Endodermal cell (in vitro differentiated cells): ENCODE results near the gene KASH5. TPM values are rescaled to one million over a fixed set of nuclear protein-coding genes. Genes with fewer than 3 reads are reported as not detected.

Experiments used
- DNase-seq: peaks from one replicate; pipeline ENCODE4 v3.0.0-alpha.2; 2017
- H3K27ac ChIP-seq: 2 replicates; pipeline ENCODE4 v1.5.1; 2013; ENCODE audit warnings: mild to moderate bottlenecking, low read depth, low read length, moderate library complexity
- H3K27me3 ChIP-seq: 2 replicates; pipeline ENCODE4 v1.6.1; 2013; ENCODE audit warnings: mild to moderate bottlenecking, low read length, moderate library complexity; ENCODE audit not compliant: insufficient read depth, control insufficient read depth, poor library complexity, severe bottlenecking
- H3K36me3 ChIP-seq: 2 replicates; pipeline ENCODE4 v1.7.0; 2013; ENCODE audit warnings: mild to moderate bottlenecking, low read length, moderate library complexity; ENCODE audit not compliant: control insufficient read depth, insufficient read depth
- H3K4me1 ChIP-seq: one replicate; pipeline ENCODE4 v1.7.0; 2013; ENCODE audit warnings: low read length; ENCODE audit not compliant: control insufficient read depth, insufficient read depth
- H3K4me3 ChIP-seq: 2 replicates; pipeline ENCODE4 v1.5.1; 2013; ENCODE audit warnings: mild to moderate bottlenecking, low read length, moderate library complexity
- H3K9ac ChIP-seq: 2 replicates; pipeline ENCODE4 v1.6.1; 2013; ENCODE audit warnings: mild to moderate bottlenecking, low read length, moderate library complexity; ENCODE audit not compliant: poor library complexity, severe bottlenecking; ENCODE audit errors: extremely low read depth
- H3K9me3 ChIP-seq: 2 replicates; pipeline ENCODE4 v1.6.1; 2013; ENCODE audit warnings: mild to moderate bottlenecking, low read length, moderate library complexity; ENCODE audit not compliant: control insufficient read depth
- H3K27ac Mint-ChIP-seq: 2 replicates; pipeline ENCODE4 v1.8.0; 2020; ENCODE audit warnings: mixed read lengths
- H3K27me3 Mint-ChIP-seq: 2 replicates; pipeline ENCODE4 v1.8.0; 2021; ENCODE audit warnings: mild to moderate bottlenecking, mixed read lengths; ENCODE audit not compliant: insufficient read depth
- H3K36me3 Mint-ChIP-seq: 2 replicates; pipeline ENCODE4 v1.8.0; 2020; ENCODE audit warnings: low read depth, mixed read lengths
- H3K4me1 Mint-ChIP-seq: 2 replicates; pipeline ENCODE4 v1.8.0; 2020; ENCODE audit warnings: mixed read lengths
- H3K4me3 Mint-ChIP-seq: 2 replicates; pipeline ENCODE4 v1.8.0; 2020; ENCODE audit warnings: mild to moderate bottlenecking, moderate library complexity, mixed read lengths
- H3K9me3 Mint-ChIP-seq: 2 replicates; pipeline ENCODE4 v1.8.0; 2020; ENCODE audit warnings: mild to moderate bottlenecking, mixed read lengths
- whole genome bisulfite sequencing, 2 experiments: methylation state at CpG; one replicate each; pipeline versions ENCODE4 v1.1.5 to v1.1.7; 2013; ENCODE audit warnings: missing lambda C conversion rate in 2 of 2, mixed read lengths in 1 of 2; ENCODE audit not compliant: insufficient coverage in 1 of 2, insufficient read length in 1 of 2; 5-methylcytosine and 5-hydroxymethylcytosine counted together
- total RNA-seq, 2 donors: library from RNA; stranded (reverse); fragmentation: NEBNext Ultra II Directional in 1 of 2; extraction: Animal tissue kit (Norgen Biotek cat#: 25700) in 1 of 2; gene quantifications; 2 replicates in 1 of 2; 3 replicates in 1 of 2; pipeline ENCODE4 v1.2.1, GENCODE V29; 2021
- TF ChIP-seq, protein P1 (sequence below): fragments of 200-600 bp; sonication (generic); conservative IDR thresholded peaks from 2 replicates; pipeline ENCODE4 v1.5.0; 2021; ENCODE audit warnings: antibody characterized with exemption, mild to moderate bottlenecking

Gene KASH5
- total RNA-seq, 2 donors from 2014 or later = 0.13 TPM; not detected in 1

- peaks cover 98% of the 10 kb centered on the region for H3K27me3 Mint-ChIP-seq
- Histone ChIP-seq H3K4me1 (no peaks in the 10 kb centered on the region), H3K4me3 (no peak overlapping the region), H3K9me3 (no peaks in the 10 kb centered on the region), H3K27ac (no peak overlapping the region), H3K27me3 (peaks cover 100% of the 10 kb centered on the region), H3K9ac (no peak overlapping the region), H3K36me3 (no peaks in the 10 kb centered on the region)
- peaks cover 4% of the 10 kb centered on the region for H3K36me3 Mint-ChIP-seq
- peaks cover 17% of the 10 kb centered on the region for H3K9me3 Mint-ChIP-seq
- TF ChIP-seq, protein P1, sequence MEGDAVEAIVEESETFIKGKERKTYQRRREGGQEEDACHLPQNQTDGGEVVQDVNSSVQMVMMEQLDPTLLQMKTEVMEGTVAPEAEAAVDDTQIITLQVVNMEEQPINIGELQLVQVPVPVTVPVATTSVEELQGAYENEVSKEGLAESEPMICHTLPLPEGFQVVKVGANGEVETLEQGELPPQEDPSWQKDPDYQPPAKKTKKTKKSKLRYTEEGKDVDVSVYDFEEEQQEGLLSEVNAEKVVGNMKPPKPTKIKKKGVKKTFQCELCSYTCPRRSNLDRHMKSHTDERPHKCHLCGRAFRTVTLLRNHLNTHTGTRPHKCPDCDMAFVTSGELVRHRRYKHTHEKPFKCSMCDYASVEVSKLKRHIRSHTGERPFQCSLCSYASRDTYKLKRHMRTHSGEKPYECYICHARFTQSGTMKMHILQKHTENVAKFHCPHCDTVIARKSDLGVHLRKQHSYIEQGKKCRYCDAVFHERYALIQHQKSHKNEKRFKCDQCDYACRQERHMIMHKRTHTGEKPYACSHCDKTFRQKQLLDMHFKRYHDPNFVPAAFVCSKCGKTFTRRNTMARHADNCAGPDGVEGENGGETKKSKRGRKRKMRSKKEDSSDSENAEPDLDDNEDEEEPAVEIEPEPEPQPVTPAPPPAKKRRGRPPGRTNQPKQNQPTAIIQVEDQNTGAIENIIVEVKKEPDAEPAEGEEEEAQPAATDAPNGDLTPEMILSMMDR = peak; percentile 59
- no peak overlapping the region for H3K4me3 Mint-ChIP-seq
- no peak overlapping the region for H3K27ac Mint-ChIP-seq
- WGBS, 2 experiments = 77 to 80% methylated on average over 17 to 28 of the region's 28 CpGs
- no peak for DNase-seq
- peaks cover 12% of the 10 kb centered on the region for H3K4me1 Mint-ChIP-seq
Measured at GRCh38 chr19:49430678-49431329, 42.8 kb downstream of the KASH5 start.

DNA sequence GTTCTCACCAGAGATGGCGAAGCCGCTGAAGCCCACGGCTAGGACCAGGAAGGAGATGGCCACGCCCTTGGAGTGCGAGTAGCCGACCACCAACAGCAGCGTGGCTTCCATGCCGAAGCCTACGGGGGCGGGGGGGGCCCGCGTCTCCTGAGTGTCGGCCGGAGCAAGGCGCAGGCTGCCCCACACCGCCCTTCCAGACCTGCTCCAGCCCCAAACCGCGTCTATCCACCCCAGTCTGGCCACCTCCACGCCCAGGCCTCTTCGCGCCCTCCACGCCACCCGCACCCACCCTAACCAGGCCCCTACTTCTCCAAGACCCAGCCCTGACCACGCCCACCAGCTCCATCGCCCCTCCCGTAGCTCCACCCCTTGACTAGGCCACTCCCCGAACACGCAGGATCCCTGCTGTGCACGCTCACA, 43.3 kb downstream of the KASH5 start:
- TF ChIP-seq, protein P1 = no peak
- 83 to 85% methylated on average over 24 to 28 of the region's 29 CpGs for WGBS, 2 experiments

DNA sequence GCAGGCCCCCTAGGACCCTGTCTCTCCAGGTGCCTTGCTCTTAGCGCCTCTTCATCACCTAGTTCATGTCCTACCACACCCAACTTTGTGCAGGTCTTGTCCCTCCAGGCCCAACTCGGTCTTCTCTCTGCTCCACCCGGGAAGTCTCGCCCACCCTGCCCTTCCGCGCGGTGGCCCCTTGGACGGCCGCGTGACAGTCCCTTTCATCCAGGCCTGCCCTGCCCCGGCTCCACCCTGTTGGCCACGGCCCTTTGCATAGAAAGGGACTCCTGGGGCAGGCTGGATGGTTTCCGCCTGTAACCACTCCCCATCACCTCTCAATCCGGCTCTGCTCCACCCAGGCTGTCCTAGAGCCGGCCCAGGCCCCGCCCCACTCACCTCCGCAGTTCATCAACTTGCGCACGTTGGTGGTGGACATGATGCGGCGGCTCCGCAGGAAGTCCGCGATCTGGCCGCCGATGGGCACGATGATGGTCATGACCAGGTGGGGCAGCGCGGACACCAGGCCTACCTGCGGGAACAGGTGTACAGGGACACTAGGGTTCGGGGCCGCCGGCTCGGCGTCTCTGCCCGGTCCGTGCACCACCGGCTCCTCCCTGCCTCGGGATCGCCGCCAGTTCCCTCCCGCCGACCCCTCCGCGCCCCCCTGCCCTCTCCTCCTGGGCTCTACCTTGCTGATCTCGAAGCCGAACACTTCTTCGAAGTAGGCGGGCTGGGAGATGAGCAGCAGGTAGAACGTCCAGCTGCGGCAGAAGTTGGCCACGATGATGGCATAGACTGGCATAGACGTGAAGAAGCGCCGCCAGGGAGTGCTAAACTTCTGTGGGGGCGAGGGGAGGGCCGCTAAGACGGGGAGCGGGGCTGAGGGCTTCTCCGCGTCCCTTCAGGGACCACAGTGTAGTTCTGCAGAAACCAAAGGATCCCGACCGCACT, 44.4 kb downstream of the KASH5 start:
- 16 to 21% methylated on average over 45 to 63 of the region's 63 CpGs for WGBS, 2 experiments
- peak overlapping the region; percentile 39 for H3K4me3 Mint-ChIP-seq

More for the DNA sequence above, 43.3 kb downstream of the KASH5 start:
- Histone ChIP-seq H3K4me1 (no peaks in the 10 kb centered on the region), H3K9me3 (no peaks in the 10 kb centered on the region), H3K27me3 (peaks cover 100% of the 10 kb centered on the region), H3K9ac (no peak overlapping the region), H3K36me3 (no peaks in the 10 kb centered on the region), H3K4me3 (no peak overlapping the region), H3K27ac (no peak overlapping the region)
- no peak for DNase-seq
- no peak overlapping the region for H3K27ac Mint-ChIP-seq
- H3K4me3 Mint-ChIP-seq = no peak overlapping the region
- H3K9me3 Mint-ChIP-seq = peaks cover 19% of the 10 kb centered on the region
- H3K27me3 Mint-ChIP-seq = peaks cover 98% of the 10 kb centered on the region
- H3K36me3 Mint-ChIP-seq = peaks cover 4% of the 10 kb centered on the region
- H3K4me1 Mint-ChIP-seq = peaks cover 8% of the 10 kb centered on the region

More for the DNA sequence above, 44.4 kb downstream of the KASH5 start:
- H3K27me3 ChIP-seq = peaks cover 100% of the 10 kb centered on the region
- peaks cover 19% of the 10 kb centered on the region for H3K9me3 Mint-ChIP-seq
- no peak overlapping the region for H3K27ac Mint-ChIP-seq
- no peaks in the 10 kb centered on the region for H3K36me3 ChIP-seq
- H3K4me1 Mint-ChIP-seq = peaks cover 7% of the 10 kb centered on the region
- H3K36me3 Mint-ChIP-seq = peaks cover 4% of the 10 kb centered on the region
- peak; percentile 91 for DNase-seq
- H3K4me3 ChIP-seq = no peak overlapping the region
- TF ChIP-seq, protein P1 = no peak
- no peak overlapping the region for H3K27ac ChIP-seq
- H3K9ac ChIP-seq = no peak overlapping the region
- H3K27me3 Mint-ChIP-seq = peaks cover 98% of the 10 kb centered on the region
- no peaks in the 10 kb centered on the region for H3K9me3 ChIP-seq
- no peaks in the 10 kb centered on the region for H3K4me1 ChIP-seq
